ENCODE results near the gene FGR. TPM values are rescaled to one million over a fixed set of nuclear protein-coding genes. Genes with fewer than 3 reads are reported as not detected.
A peak's percentile ranks its signal among the peaks of the same experiment; 100 is the strongest.

FGR gene
- total and polyA plus RNA-seq, 2 experiments from 2014 or later = 0.18 TPM; not detected in 1

GRCh38 chr1:27592931-27593677 is 41.9 kb downstream of the FGR start:
- Histone ChIP-seq H3K36me3 (no peaks in the 10 kb centered on the region), H3K27me3 (no peaks in the 10 kb centered on the region), H3K9me3 (ENCODE audit: low read depth) (no peaks in the 10 kb centered on the region), H3K4me1 (ENCODE audit: low read depth) (peaks cover 65% of the 10 kb centered on the region), H3K27ac (peak overlapping the region; percentile 64), H3K4me3 (no peak overlapping the region)
- TF ChIP-seq, protein P1, sequence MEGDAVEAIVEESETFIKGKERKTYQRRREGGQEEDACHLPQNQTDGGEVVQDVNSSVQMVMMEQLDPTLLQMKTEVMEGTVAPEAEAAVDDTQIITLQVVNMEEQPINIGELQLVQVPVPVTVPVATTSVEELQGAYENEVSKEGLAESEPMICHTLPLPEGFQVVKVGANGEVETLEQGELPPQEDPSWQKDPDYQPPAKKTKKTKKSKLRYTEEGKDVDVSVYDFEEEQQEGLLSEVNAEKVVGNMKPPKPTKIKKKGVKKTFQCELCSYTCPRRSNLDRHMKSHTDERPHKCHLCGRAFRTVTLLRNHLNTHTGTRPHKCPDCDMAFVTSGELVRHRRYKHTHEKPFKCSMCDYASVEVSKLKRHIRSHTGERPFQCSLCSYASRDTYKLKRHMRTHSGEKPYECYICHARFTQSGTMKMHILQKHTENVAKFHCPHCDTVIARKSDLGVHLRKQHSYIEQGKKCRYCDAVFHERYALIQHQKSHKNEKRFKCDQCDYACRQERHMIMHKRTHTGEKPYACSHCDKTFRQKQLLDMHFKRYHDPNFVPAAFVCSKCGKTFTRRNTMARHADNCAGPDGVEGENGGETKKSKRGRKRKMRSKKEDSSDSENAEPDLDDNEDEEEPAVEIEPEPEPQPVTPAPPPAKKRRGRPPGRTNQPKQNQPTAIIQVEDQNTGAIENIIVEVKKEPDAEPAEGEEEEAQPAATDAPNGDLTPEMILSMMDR (IDR thresholded peaks at IDR 0.05; ENCODE audit: low read depth, low read length) = no peak
- DNase-seq (ENCODE audit: low read depth in 1 of 2, low spot score in 1 of 2) = peak in 1 of 2 donors; percentile 48

DNA sequence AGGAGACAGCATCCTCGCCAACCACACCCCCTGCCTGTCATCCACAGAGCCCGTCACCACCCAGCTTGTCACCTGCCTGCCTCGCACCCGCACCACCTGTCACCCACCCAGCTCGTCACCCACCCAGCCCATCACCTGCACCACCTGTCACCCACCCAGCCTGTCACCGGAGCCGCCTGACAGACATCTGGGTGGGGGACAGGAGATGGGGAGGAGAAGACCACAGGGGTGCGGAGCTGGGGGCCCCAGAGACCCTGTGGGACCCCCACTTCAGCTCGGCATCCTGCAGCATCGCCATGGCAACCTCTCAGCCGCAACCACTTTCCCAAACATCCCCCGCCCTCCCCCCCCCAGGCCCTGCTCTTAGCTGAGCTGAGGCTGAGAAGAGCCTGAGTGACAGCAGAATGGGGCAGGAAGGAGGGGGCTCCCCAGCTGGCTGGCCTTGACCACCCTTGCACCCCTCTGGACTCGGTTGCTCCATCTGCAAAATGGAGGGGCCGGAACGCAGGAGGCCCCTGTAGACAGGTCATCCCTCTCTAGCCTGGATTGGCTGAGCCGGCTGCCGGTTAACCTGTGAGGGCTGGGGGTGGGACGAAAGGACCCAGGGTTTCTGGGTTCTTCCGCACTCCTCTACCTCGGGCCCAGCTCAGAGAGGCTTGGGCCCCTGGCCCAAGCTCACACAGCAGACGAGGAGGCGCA is 42.6 kb downstream of the FGR start:
- Histone ChIP-seq H3K27me3 (no peaks in the 10 kb centered on the region), H3K4me1 (ENCODE audit: low read depth) (peaks cover 58% of the 10 kb centered on the region), H3K36me3 (no peaks in the 10 kb centered on the region), H3K4me3 (no peak overlapping the region), H3K9me3 (ENCODE audit: low read depth) (no peaks in the 10 kb centered on the region), H3K27ac (peak overlapping the region; percentile 64)
- no peak for DNase-seq (ENCODE audit: low read depth in 1 of 2, low spot score in 1 of 2)
- TF ChIP-seq, protein P1 (IDR thresholded peaks at IDR 0.05; ENCODE audit: low read depth, low read length) = no peak

DNA sequence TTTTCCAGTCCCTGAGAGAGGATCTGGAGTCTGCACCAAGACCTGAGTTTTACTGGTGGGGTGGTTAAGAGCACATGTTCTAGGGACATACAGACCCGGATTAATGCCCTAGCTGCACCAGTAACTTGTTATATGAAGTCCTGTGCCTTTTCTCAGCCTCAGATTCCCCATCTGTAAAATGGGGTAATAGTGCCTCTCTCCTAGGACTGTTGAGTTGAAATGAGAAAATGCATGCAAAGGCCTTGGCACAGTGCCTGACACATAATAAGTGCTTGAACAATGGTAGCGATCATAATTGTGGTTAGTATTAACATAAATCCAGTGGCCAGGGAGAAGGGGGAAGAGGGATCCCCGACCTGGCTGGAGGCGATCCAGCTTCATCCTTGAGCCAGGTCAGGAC is 43.4 kb downstream of the FGR start:
- Histone ChIP-seq H3K27ac (no peak overlapping the region), H3K9me3 (ENCODE audit: low read depth) (no peaks in the 10 kb centered on the region), H3K4me3 (no peak overlapping the region), H3K27me3 (no peaks in the 10 kb centered on the region), H3K4me1 (ENCODE audit: low read depth) (peaks cover 54% of the 10 kb centered on the region), H3K36me3 (no peaks in the 10 kb centered on the region)
- DNase-seq (ENCODE audit: low read depth in 1 of 2, low spot score in 1 of 2) = peak in 1 of 2 donors; percentile 48
- TF ChIP-seq, protein P1 (IDR thresholded peaks at IDR 0.05; ENCODE audit: low read depth, low read length) = no peak

DNA sequence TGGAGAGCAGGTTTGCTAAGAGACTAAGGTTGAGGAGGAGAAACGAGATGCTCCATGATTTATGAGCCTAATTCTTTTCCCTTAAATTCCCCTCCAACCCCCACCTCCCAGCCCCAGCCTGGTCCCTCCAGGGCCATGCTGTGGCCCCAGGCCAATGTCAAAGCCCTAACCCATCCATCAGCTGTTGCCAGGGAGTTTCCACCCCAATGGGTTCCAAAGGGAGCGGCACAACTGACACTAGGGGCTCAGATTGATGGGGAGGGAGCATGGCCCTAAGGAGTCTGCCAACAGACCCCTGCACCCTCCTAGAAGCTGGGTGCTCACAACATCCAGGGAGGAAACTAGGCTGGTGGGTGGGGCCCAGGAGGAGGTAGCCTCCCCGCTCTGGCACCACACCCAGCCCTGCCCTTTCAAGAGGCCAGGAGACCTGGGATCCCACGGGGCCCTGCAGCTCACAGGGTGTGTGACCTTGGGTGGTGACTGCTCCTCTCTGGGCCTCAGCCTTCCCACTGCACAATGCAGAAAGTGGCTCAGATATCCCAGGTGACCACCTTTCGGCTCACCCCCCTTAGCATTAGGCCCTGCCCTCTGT is 44.0 kb downstream of the FGR start:
- H3K27me3 ChIP-seq = no peaks in the 10 kb centered on the region
- H3K36me3 ChIP-seq = no peaks in the 10 kb centered on the region
- DNase-seq (ENCODE audit: low read depth in 1 of 2, low spot score in 1 of 2) = no peak
- no peaks in the 10 kb centered on the region for H3K9me3 ChIP-seq (ENCODE audit: low read depth)
- peak overlapping the region; percentile 64 for H3K27ac ChIP-seq
- TF ChIP-seq, protein P1 (IDR thresholded peaks at IDR 0.05; ENCODE audit: low read depth, low read length) = no peak
- H3K4me1 ChIP-seq (ENCODE audit: low read depth) = peaks cover 48% of the 10 kb centered on the region
- H3K4me3 ChIP-seq = no peak overlapping the region

DNA sequence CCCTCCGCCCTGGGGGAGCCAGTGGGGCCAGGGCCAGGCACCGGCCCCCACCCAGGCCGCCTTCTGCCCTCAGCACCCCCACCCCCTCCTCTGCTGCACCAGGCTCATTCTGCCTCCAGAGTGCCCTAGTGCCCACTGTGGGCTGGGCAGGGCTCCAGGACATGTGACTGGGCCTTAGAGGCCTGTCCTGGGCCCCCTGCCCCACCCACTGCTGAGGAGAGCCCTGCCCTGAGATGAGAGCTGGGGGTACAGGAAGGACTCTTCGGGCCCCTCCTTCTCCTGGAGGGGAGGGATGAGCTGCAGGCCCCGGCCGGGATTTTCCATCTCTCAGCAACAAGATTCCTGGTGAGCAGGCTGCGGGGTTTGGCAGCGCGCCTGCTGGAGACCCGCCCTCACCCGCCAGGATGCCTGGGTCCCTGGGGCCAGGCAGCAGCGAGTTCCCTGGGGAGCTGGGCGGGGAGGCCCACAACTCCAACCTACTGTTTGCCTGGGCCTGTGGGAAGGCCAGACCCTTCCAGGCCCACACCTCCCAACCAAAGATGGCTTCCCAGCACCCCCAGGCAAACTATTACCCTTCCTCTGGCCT is 45.1 kb downstream of the FGR start:
- Histone ChIP-seq H3K4me3 (no peak overlapping the region), H3K27ac (peak overlapping the region; percentile 64), H3K27me3 (no peaks in the 10 kb centered on the region), H3K36me3 (no peaks in the 10 kb centered on the region), H3K9me3 (ENCODE audit: low read depth) (no peaks in the 10 kb centered on the region), H3K4me1 (ENCODE audit: low read depth) (peaks cover 40% of the 10 kb centered on the region)
- DNase-seq (ENCODE audit: low read depth in 1 of 2, low spot score in 1 of 2) = peak; percentile 53 to 57
- TF ChIP-seq, protein P1 (IDR thresholded peaks at IDR 0.05; ENCODE audit: low read depth, low read length) = no peak

Measured in cardiac muscle cell (in vitro differentiated cells and primary cell).